Fibroblast of skin of back (primary cell): ENCODE results near the gene CNTNAP1. TPM values are rescaled to one million over a fixed set of nuclear protein-coding genes. Genes with fewer than 3 reads are reported as not detected.
"Not testable (repeated sequence)": the region's sequence is repeated elsewhere in the genome, so short reads cannot be mapped to it uniquely, and the experiment has no call there.

ENCODE experiments used
- DNase-seq: peaks from one replicate; pipeline ENCODE4 v3.0.0-alpha.2; 2013
- polyA plus RNA-seq, 2 experiments: library from polyadenylated mRNA; unstranded; fragments of 120-200 nt; gene quantifications; one replicate each; pipeline ENCODE4 v1.2.1, GENCODE V29; 2013; ENCODE audit not compliant: insufficient read length in 2 of 2

Gene CNTNAP1
- 32.9 TPM for polyA plus RNA-seq (2013, experiment 1 of 2; ENCODE audit: insufficient read length)
- polyA plus RNA-seq (2013, experiment 2 of 2; ENCODE audit: insufficient read length): 30.1 TPM

DNA sequence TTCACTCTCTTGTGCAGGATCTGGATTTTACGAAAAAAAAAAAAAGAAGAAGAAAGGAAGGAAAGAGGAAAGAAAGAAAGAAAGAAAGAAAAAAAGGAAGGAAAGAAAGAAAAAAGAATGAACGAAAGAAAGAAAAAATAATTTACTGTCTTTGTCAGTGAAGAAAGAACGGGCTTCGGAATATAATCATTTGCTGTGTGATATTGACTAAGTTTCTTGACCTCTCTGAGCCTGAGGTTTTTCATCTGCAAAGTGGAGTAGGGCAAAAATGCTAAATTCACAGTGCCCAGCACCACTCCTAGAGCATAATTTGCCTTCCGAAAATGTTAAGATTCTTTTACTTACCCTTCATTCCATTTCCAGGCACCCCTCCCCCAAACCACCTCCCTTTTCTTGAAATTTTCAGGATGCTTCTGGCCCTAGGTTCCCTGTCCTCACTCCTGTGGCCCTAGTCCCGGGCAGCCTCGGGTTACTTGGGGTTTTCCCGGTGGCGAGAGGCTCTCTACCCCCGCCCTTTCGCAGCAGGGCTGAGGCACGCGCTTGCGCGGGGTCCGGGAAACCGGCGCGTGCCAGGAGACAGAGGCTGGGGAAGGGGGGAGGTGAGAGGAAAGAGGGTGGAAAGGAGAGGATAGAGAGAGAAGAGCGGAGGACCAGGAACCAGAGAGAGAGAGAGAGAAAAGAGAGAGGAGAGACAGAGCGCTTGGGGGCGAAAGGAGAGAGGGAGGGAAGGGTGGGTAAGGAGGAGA lies at the start of gene CNTNAP1:
Gene CNTNAP1, plus strand, starts transcription at position 556 of the 746 bp plus-strand sequence. CDS start 299 bp downstream, outside the sequence.
- peak; percentile 81 for DNase-seq

DNA sequence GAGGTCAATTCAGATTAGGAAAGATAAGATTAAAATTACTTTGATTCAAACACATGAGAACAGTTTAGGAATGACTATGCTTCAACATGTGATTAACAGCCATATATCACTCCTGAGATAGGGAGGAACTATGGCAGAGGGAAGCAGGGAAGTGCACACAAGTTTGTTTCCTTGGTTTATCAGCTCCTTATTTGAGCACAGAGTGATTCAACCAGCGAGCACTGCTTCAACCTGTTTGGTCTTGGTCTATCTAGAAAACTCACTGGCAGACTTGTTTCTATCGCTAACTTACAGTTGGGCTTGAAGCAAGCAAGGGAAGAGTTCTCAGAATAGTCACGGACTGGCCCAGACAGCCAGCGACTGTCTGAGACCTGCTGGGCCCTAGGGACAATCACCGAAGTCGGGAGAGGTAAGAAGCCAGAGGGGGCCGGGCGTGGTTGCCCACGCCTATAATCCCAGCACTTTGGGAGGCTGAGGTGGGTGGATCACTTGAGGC lies 49.3 kb upstream of the CNTNAP1 start:
- no peak for DNase-seq

GRCh38 chr17:42639525-42640113 lies 42.7 kb upstream of the CNTNAP1 start:
- no peak for DNase-seq

DNA sequence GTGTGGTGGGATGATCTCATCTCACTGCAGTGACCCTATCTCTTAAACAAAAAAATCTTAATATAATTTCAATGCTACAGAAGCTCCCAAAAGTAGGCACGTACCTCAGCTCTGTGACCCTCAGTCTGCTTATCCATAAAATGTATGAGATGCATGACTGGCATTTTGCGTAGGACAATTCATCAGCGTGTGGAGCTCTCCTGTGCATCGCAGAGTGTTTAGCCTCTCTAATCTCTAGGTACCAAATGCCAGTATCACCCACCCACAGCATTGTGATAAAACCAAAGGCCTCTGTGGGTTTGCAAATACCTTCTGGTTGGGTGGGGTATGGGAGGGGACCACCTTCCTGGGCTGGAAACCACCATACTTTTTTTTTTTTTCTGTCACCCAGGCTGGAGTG lies 42.2 kb upstream of the CNTNAP1 start:
- DNase-seq: no peak

DNA sequence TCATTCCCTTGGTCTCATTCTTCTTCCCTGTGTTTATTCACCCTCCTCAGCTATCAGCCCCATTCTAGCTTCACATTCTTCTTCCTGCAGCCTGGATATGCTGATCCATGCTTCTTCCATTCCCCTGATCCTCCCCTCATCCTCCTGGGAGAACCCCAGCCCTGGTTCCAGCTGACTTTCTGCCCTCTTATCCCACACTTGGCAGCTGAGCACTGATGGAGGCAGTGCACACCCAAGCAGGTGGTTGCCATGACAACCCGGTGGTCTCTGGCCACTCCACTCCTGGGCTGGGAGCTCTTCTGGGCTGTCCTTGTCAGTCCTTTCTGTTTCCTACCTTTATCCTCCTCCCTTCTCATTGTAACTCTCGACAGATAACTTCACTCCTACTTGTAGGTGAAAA lies 40.0 kb upstream of the CNTNAP1 start:
- DNase-seq: no peak

DNA sequence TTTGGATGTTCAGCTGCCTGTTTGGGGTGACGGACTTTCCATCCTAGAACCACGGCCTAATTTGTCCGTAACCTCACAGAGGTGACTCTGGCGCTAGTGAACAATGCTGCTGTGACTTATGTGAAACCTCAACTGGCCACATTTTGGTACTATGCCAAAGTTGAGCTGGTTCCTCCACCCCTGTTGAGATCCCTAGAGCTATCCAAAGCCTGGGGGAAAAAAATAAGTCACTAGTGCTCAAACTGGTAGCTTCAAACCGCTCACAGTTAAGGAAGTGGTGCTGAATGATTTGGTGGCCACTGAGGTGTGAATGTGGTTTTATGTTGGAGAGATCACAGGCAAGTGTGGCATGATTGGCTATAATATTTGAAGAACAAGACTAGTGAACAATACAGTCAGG lies 34.6 kb upstream of the CNTNAP1 start:
- DNase-seq: no peak

DNA sequence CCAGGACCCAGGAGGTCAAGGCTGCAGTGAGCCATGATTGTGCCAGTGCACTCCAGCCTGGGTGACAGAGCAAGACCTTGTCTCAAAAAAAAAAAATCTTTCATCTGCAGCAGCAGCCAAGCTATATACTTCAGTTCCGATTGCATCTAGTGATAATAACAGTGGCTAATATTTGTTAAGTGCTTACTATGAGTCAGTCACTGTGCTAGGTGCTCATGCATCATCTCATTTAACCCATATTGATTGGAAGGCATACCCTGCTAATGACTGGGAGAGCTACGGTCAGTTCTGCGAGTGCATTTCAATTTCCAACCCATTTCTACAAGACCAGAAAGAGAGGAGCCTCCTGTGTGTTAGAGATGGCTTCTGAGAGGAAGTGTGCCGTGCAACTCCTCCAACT lies 30.9 kb upstream of the CNTNAP1 start:
- no peak for DNase-seq

DNA sequence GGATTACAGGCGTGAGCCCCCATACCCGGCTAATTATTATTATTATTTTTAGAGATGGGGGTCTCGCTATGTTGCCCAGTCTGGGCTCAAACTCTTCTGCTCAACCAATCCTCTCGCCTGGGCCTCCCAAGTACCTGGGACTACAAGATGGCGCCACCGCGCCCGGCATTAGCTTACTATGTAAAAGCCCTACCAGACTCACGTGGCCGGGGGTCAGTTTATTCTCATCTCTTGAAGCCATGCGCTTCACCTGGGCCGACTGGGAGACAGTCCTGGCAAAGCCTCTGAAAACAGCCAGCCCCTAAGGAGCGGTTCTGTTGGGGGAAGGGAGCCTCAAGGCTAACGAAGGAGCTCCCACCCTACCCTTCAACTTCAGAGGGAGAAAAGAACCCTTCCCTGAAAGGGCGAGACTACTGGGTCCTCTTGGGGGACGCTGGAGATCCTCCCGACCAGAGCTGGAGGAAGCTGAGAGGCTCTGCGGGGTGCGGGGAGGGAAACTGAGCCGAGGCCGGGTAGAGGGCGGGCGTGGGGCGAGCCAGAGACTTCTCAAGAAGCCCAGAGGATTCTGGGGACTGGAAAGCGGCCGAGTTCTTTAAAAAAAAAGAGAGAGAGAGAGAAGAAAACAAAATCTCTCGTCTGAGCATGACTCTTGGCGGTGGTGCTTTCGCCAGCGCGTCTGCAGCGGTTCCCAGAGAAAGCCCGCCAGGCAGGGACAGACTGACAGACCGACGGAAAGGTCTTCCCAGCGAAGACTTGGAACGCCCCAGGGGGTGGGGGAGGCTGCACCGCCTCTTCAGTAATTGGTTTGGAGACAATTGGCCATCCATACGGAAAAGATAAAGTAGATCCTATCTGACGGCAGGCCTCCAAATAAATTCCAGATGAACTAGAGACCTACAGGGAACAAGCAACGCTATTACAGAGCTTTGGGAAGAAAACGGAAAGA lies 28.9 kb upstream of the CNTNAP1 start:
- DNase-seq: peak; percentile 61

DNA sequence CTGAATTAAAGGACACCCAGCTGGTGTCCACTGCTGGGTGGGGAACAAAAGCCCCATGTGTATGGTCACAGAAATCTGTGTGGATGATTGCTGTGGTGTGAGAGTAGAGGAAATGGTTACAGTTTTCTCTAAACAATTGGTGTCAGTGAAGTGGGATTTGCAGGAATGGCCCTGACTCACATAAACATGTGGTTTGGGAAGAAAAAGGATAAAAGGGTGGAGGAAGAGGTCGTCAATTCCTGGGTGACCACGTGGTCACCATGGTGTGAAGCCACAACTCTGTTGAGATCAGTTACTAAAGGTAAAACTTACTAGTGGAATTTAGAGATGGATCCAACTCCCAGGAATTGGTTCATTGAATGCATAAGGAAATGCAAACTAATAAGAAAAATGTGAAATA lies 26.8 kb upstream of the CNTNAP1 start:
- DNase-seq: peak; percentile 56

- no peak for DNase-seq
Observed at GRCh38 chr17:42657824-42658588, 24.3 kb upstream of the CNTNAP1 start.

DNA sequence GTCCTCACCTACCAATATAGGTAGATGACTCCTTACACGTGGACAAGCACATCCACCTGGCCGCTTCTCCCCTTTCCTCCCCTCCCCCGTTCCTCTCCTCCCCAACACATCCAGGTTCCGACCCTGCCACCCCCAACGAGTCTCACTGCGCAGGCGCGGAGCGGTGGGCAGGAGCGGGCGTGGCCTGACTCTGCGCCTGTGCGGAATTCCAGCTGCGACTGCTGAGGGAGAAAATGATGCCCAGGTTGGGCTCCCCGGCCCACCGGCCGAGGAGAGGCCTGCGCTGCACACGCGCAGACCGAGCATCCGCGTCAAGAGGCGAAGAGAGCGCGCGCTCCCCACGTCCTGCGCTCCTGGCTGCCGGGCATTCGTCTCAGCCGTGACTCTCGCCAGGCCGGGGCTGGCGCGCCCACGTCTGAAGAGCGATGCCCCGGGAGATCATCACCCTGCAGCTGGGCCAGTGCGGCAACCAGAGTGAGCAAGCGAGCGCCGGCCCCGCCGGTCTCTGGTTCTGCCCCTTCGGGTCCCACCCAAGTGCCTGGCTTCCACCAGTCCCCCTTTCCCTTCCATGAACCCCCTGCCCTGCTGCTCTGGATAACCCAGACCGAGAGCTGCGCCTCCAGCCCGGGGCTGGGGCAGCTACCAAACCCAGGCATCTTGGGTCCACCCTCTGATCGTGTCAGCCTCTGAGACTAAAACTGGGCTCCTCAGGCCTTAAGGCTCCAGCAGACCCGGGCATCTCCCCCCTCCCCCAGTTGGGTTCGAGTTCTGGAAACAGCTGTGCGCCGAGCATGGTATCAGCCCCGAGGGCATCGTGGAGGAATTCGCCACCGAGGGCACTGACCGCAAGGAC lies 23.0 kb upstream of the CNTNAP1 start, which contains the start of gene TUBG2:
Gene TUBG2, plus strand, starts transcription at position 206 of the 853 bp plus-strand sequence. Its CDS starts 220 bp downstream, at position 426.
- DNase-seq: peak; percentile 88

GRCh38 chr17:42659932-42660274 lies 22.4 kb upstream of the CNTNAP1 start:
- DNase-seq: not testable (repeated sequence)

- peak; percentile 67 for DNase-seq
Observed at GRCh38 chr17:42660692-42661345, 21.5 kb upstream of the CNTNAP1 start.

DNA sequence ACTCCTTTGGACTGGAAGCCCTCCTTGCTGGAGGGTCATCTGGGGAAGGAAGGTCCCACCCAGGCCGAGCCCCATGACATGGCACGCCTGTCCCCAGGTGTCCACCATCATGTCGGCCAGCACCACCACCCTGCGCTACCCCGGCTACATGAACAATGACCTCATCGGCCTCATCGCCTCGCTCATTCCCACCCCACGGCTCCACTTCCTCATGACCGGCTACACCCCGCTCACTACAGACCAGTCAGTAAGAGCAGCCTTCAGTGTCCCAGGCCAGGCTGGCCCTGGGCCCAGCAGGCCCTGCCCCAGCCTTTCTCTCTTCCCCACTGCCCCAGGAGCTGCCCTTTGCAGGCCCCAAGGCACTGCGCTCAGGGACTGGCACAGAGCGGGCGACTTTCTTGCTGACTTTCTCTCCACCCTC lies 16.7 kb upstream of the CNTNAP1 start:
- no peak for DNase-seq

DNA sequence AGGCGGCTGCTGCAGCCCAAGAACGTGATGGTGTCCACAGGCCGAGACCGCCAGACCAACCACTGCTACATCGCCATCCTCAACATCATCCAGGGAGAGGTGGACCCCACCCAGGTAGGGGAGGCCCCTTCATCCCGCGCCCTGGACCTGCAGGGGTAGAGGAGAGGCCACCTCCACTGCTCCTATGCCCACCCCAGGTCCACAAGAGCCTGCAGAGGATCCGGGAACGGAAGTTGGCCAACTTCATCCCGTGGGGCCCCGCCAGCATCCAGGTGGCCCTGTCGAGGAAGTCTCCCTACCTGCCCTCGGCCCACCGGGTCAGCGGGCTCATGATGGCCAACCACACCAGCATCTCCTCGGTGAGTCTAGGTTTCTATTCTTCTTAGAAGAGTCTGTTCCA lies 16.2 kb upstream of the CNTNAP1 start:
- DNase-seq: not testable (repeated sequence)

DNA sequence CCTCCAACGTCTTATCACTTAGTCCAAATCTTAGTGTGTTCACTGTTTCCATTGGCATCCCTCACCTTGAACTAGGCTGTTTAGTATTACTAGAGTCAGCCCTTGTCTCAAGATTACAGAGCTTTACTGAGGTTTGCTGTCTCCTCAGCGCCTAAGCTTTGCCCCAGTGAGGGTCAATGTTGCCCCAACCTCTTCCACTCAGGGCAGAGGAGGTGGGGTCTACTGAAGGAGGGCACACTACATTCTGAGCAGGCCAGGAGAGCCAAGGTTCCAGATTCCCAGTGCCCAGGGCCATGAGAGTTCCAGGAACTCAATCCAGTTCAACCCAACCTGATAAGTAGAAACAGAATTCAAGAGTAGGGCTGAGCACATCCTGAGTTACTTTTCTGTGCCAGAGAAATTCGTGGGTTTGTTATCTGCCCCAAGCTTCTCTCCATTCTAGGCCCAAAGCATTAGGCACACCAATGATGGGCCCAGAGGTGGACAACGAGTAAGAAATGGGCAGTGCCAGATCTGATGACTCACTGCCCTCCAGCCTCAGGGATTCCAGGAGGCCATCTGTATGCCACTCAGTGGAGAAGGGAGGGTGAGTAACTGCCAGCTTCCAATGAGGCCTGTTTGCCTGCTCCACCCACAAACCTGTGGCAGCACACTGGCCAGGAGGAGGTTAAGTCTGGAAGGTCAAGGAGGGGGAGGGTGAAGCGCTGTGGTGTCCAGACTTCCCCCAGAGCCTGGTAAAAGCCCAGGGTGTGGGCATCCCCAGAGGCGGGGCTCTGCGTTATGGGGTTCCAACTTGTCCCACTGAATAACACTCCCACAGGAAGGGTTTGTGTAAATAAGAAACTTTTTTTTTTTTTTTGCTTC lies 15.0 kb upstream of the CNTNAP1 start:
- DNase-seq: peak; percentile 79

- DNase-seq: no peak
Observed at GRCh38 chr17:42669705-42669976, 12.7 kb upstream of the CNTNAP1 start.

- DNase-seq: no peak
Observed at GRCh38 chr17:42669977-42670788, 12.1 kb upstream of the CNTNAP1 start.
